GM19324 (cell line): ENCODE data around the gene PCDHB5.
"Not testable (repeated sequence)": the region's sequence is repeated elsewhere in the genome, so short reads cannot be mapped to it uniquely, and the experiment has no call there.

Experiments used
- ATAC-seq: cut with Tn5 transposase; IDR thresholded peaks from one replicate; pipeline ENCODE4 v1.9.1; 2021; ENCODE audit warnings: mild to moderate bottlenecking, moderate library complexity; ENCODE audit not compliant: unreplicated experiment, low FRiP score

PCDHB5 gene

GRCh38 chr5:141135030-141135717, at the start of gene PCDHB5:
Gene PCDHB5, plus strand, starts transcription at chr5:141135206. Its CDS starts 229 bp downstream, at chr5:141135435.
- ATAC-seq, result no peak

- ATAC-seq, result no peak
Observed at GRCh38 chr5:141094481-141095262, 40.3 kb upstream of the PCDHB5 start, which contains the start of gene PCDHB2. Gene PCDHB2, plus strand, starts transcription at chr5:141094615. Its CDS starts 176 bp downstream, at chr5:141094791.

- no peak for ATAC-seq
Observed at GRCh38 chr5:141095263-141095641, 39.8 kb upstream of the PCDHB5 start.

- ATAC-seq, result not testable (repeated sequence)
Observed at GRCh38 chr5:141096181-141096580, 38.8 kb upstream of the PCDHB5 start.

GRCh38 chr5:141096586-141096985, 38.4 kb upstream of the PCDHB5 start:
- ATAC-seq, result not testable (repeated sequence)

GRCh38 chr5:141100243-141100805, 34.7 kb upstream of the PCDHB5 start, which contains the start of gene PCDHB3:
Gene PCDHB3, plus strand, starts transcription at chr5:141100473. Its CDS starts 177 bp downstream, at chr5:141100650.
- no peak for ATAC-seq

GRCh38 chr5:141101059-141101458, 33.9 kb upstream of the PCDHB5 start:
- ATAC-seq, result no peak

- ATAC-seq, result not testable (repeated sequence)
Observed at GRCh38 chr5:141102070-141102469, 32.9 kb upstream of the PCDHB5 start.

- ATAC-seq, result not testable (repeated sequence)
Observed at GRCh38 chr5:141102471-141102870, 32.5 kb upstream of the PCDHB5 start.

- ATAC-seq, result no peak
Observed at GRCh38 chr5:141105350-141105749, 29.7 kb upstream of the PCDHB5 start.

GRCh38 chr5:141119250-141119649, 15.8 kb upstream of the PCDHB5 start:
- no peak for ATAC-seq

- no peak for ATAC-seq
Observed at GRCh38 chr5:141121563-141121962, 13.4 kb upstream of the PCDHB5 start, which contains the start of gene PCDHB4. Gene PCDHB4, plus strand, starts transcription at chr5:141121818. Its CDS starts 181 bp downstream, at chr5:141121999.

- ATAC-seq, result no peak
Observed at GRCh38 chr5:141121985-141122384, 13.0 kb upstream of the PCDHB5 start.

- not testable (repeated sequence) for ATAC-seq
Observed at GRCh38 chr5:141123396-141124135, 11.4 kb upstream of the PCDHB5 start.

- no peak for ATAC-seq
Observed at GRCh38 chr5:141127305-141127704, 7.7 kb upstream of the PCDHB5 start.

GRCh38 chr5:141135718-141136266, 786 bp downstream of the PCDHB5 start:
- no peak for ATAC-seq

GRCh38 chr5:141137346-141137745, 2.3 kb downstream of the PCDHB5 start:
- ATAC-seq, result not testable (repeated sequence)

- ATAC-seq, result no peak
Observed at GRCh38 chr5:141149812-141150211, 14.8 kb downstream of the PCDHB5 start, which contains the start of gene PCDHB6. Gene PCDHB6, plus strand, starts transcription at chr5:141150057. Its CDS starts 201 bp downstream, at chr5:141150258.

- ATAC-seq, result no peak
Observed at GRCh38 chr5:141150224-141150992, 15.4 kb downstream of the PCDHB5 start.
